GM04504 (cell line): ENCODE measurements around the gene SNF8.

Source experiments
- DNase-seq: peaks from one replicate; pipeline ENCODE4 v3.0.0-alpha.2; 2012; ENCODE audit warnings: low read depth

Gene SNF8

GRCh38 chr17:48929812-48930165 is 14.9 kb downstream of the SNF8 start:
- DNase-seq, result no peak

- DNase-seq, result no peak
Measured at GRCh38 chr17:48928876-48929811, 15.5 kb downstream of the SNF8 start.

- DNase-seq, result no peak
Measured at GRCh38 chr17:48927978-48928745, 16.5 kb downstream of the SNF8 start.

- DNase-seq, result no peak
Measured at GRCh38 chr17:48925991-48926342, 18.7 kb downstream of the SNF8 start.

GRCh38 chr17:48925251-48925990 is 19.2 kb downstream of the SNF8 start:
- no peak for DNase-seq

GRCh38 chr17:48915459-48916282 is 29.0 kb downstream of the SNF8 start:
- DNase-seq, result peak; percentile 73

GRCh38 chr17:48912476-48912875 is 32.2 kb downstream of the SNF8 start:
- DNase-seq, result no peak

- DNase-seq, result no peak
Measured at GRCh38 chr17:48910370-48910769, 34.3 kb downstream of the SNF8 start.

- no peak for DNase-seq
Measured at GRCh38 chr17:48909783-48910182, 34.9 kb downstream of the SNF8 start.

GRCh38 chr17:48908853-48909394 is 35.7 kb downstream of the SNF8 start:
- DNase-seq, result peak; percentile 53

- DNase-seq, result peak; percentile 90
Measured at GRCh38 chr17:48908047-48908843, 36.4 kb downstream of the SNF8 start, which contains the start of gene UBE2Z. UBE2Z (plus strand) TSS chr17:48908407; CDS start chr17:48908504, 97 bp downstream.

GRCh38 chr17:48907713-48908046 is 37.0 kb downstream of the SNF8 start:
- peak; percentile 30 for DNase-seq

GRCh38 chr17:48905987-48906515 is 38.6 kb downstream of the SNF8 start:
- DNase-seq, result no peak

GRCh38 chr17:48904428-48904827 is 40.2 kb downstream of the SNF8 start:
- DNase-seq, result no peak

- no peak for DNase-seq
Measured at GRCh38 chr17:48903401-48903800, 41.2 kb downstream of the SNF8 start.

GRCh38 chr17:48901241-48901640 is 43.4 kb downstream of the SNF8 start:
- no peak for DNase-seq

- no peak for DNase-seq
Measured at GRCh38 chr17:48894886-48895285, 49.8 kb downstream of the SNF8 start.

GRCh38 chr17:48893646-48894508 is 50.8 kb downstream of the SNF8 start:
- DNase-seq, result no peak

- no peak for DNase-seq
Measured at GRCh38 chr17:48892940-48893645, 51.5 kb downstream of the SNF8 start.
